Kidney epithelial cell (primary cell): Measurements from ENCODE around the gene MPV17L. TPM values are rescaled to one million over a fixed set of nuclear protein-coding genes. Genes with fewer than 3 reads are reported as not detected.
"Not testable (repeated sequence)": the region's sequence is repeated elsewhere in the genome, so short reads cannot be mapped to it uniquely, and the experiment has no call there.

Source experiments
- DNase-seq: peaks from one replicate; pipeline ENCODE4 v3.0.0-alpha.2; 2010; ENCODE audit warnings: low read depth
- H3K27me3 ChIP-seq: 2 replicates; pipeline ENCODE4 v1.6.0; 2011; ENCODE audit warnings: low read length; ENCODE audit not compliant: control insufficient read depth, insufficient read depth
- H3K36me3 ChIP-seq: 2 replicates; pipeline ENCODE4 v1.5.1; 2011; ENCODE audit warnings: low read length; ENCODE audit not compliant: control insufficient read depth, insufficient read depth
- H3K4me3 ChIP-seq: 2 replicates; pipeline ENCODE4 v1.5.1; 2011; ENCODE audit warnings: low read depth, mild to moderate bottlenecking, control low read depth, low read length
- total RNA-seq: library from RNA; depleted of rRNA; stranded (reverse); fragments of >200 nt; gene quantifications from 2 replicates; pipeline ENCODE4 v1.2.3, GENCODE V29; 2015
- TF ChIP-seq, protein P1 (sequence below): IDR thresholded peaks from 2 replicates; pipeline ENCODE4 v1.5.1; 2011; ENCODE audit warnings: mild to moderate bottlenecking, moderate library complexity, low read length, control low read depth, inconsistent platforms; ENCODE audit not compliant: insufficient read depth, poor library complexity, severe bottlenecking

MPV17L gene
- total RNA-seq, 1 donor from 2014 or later, result 9.6 TPM

DNA sequence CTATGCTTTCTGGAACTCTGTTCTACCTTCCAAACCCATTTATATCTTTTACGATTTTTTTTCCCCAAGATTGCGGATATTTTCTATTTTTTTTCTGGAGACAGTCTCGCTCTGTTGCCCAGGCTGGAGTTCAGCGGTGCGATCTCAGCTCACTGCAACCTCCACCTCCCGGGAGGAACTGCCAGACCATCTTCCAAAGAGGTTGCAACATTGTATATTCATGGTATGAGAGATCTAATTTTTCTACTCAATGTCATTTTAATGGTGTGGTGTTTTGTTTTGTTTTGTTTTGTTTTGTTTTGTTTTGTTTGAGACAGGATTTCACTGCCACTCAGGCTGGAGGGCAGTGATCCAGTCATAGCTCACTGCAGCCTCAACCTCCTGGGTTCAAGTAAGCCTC lies 30.3 kb downstream of the MPV17L start:
- Histone ChIP-seq H3K36me3 (no peaks in the 10 kb centered on the region), H3K27me3 (no peaks in the 10 kb centered on the region), H3K4me3 (no peak overlapping the region)
- TF ChIP-seq, protein P1, sequence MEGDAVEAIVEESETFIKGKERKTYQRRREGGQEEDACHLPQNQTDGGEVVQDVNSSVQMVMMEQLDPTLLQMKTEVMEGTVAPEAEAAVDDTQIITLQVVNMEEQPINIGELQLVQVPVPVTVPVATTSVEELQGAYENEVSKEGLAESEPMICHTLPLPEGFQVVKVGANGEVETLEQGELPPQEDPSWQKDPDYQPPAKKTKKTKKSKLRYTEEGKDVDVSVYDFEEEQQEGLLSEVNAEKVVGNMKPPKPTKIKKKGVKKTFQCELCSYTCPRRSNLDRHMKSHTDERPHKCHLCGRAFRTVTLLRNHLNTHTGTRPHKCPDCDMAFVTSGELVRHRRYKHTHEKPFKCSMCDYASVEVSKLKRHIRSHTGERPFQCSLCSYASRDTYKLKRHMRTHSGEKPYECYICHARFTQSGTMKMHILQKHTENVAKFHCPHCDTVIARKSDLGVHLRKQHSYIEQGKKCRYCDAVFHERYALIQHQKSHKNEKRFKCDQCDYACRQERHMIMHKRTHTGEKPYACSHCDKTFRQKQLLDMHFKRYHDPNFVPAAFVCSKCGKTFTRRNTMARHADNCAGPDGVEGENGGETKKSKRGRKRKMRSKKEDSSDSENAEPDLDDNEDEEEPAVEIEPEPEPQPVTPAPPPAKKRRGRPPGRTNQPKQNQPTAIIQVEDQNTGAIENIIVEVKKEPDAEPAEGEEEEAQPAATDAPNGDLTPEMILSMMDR, result no peak
- DNase-seq, result no peak

DNA sequence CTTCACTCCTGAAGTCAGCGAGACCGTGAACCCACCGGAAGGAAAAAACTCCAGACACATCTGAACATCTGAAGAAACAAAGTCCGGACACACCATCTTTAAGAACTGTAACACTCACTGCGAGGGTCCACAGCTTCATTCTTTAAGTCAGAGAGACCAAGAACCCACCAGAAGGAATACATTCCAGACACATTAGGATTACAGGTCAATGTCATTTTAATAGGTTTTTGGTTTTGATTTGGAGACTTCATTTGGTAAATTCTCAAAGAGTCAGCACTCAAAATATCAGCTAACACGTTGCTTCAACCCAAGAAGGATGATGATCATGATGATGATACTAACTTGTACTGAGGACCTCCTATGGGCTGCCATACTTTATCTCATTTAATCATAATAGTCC lies 31.2 kb downstream of the MPV17L start:
- TF ChIP-seq, protein P1, result no peak
- Histone ChIP-seq H3K27me3 (no peaks in the 10 kb centered on the region), H3K36me3 (no peaks in the 10 kb centered on the region), H3K4me3 (no peak overlapping the region)
- DNase-seq, result no peak

DNA sequence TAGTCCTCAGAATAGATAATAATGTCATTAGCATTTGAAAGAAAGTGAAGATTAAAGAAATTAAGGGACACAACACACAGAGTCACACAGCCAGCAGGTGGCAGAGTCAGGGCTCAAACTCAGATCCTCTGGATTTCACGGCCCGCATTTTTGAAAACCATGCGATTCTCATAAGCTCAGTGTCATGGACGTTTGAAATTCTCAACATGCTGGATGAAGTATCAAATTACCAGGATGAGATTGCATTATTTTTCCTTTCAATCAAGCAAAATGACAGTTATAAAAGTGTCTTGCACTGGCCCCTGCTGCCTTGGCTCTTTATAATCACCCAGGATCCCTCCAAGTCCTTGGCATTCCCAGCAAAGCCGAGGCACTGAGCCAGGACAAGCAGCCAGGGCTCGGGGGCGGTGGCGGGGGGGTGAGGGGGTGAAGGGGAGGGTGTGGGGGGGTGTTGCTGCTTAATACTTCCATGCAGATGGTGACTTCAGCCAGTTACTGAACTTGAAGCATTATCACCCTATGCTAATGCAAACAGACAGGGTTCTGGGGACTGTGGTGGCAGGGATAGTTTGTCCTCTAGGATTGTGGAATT lies 32.2 kb downstream of the MPV17L start:
- Histone ChIP-seq H3K36me3 (no peaks in the 10 kb centered on the region), H3K27me3 (no peaks in the 10 kb centered on the region), H3K4me3 (no peak overlapping the region)
- TF ChIP-seq, protein P1, result peak; percentile 65
- no peak for DNase-seq

DNA sequence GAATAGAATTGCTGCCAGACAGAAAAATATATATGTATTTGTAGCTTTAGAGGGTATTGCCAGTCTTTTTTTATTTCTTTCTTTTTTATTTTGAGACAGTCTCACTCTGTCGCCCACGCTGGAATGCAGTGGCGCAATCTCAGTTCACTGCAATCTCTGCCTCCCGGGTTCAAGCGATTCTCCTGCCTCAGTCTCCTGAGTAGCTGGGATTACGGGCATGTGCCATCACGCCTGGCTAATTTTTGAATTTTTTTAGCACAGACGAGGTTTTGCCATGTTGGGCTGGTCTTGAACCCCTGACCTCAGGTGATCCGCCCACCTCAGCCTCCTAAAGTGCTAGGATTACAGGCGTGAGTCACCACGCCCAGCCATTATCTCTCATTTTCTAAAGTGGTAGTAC lies 35.3 kb downstream of the MPV17L start:
- H3K27me3 ChIP-seq, DNase-seq: not testable (repeated sequence)

DNA sequence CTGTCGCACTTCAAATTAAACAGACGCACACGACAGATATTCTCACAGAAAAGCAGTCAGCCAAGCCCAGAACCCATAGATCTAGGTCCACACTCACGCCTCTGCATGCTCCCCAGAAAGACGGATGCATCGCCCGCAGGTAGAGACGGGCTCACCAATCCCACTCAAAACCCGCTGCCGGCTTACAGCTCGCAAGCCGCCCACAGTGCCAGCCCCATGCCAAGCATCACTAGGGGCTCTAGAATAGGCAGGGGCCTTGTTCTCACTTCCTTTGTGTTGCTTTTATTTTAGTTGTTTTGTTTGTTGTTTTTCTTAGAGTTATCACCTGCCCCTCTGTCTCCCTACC lies 38.5 kb downstream of the MPV17L start:
- no peak for DNase-seq
- Histone ChIP-seq H3K4me3 (peak overlapping the region; percentile 87), H3K36me3 (no peaks in the 10 kb centered on the region), H3K27me3 (no peaks in the 10 kb centered on the region)
- TF ChIP-seq, protein P1, result no peak

More for the DNA sequence above, 35.3 kb downstream of the MPV17L start:
- H3K36me3 ChIP-seq, H3K4me3 ChIP-seq: not testable (repeated sequence)

DNA sequence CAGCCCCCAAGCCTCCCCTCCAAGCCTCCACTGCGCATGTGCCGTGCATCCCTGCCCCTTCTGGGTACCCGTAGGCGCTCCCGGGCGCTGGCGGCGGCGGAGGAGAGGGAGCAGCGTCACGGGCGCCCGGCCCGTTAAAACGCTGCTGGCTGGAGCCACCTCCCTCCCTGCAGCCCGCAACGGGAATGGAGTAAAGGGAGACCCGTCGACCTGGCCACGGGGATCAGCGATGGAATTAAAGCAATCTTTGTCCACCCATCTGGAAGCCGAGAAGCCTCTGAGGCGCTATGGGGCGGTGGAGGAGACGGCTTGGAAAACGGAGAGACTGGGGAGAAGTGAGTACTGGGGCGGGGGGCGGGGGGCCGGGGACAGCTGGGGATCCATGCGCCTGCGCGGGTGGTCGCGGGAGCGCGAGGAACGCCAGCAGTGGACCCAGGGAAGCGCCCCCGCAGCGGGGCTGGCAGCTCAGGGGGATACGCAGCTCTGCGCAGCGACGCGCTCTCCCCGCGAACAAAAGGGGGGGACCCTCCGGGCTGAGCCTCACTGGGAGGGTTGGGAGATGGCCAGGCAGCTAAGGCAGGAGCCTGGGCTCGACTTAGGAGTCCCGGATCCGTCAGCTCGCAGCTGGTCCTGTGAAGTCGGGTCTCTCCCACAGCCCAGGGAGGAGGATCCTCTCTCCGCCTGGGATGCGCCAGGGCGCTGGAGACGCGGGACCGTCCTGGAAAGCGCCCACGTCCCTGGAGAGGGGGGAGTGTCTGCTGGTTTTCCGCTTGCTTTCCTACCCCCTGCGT lies 39.1 kb downstream of the MPV17L start, which contains the start of gene BMERB1:
TSS of gene BMERB1 (plus strand) at position 164 of the 791 bp plus-strand sequence. CDS start at position 230, 66 bp downstream.
- Histone ChIP-seq H3K36me3 (no peaks in the 10 kb centered on the region), H3K27me3 (no peaks in the 10 kb centered on the region), H3K4me3 (peak within 1 kb of the TSS; percentile 87)
- no peak for DNase-seq
- TF ChIP-seq, protein P1, result no peak
